ENCODE data around the gene MAP3K1.
A peak's percentile ranks its signal among the peaks of the same experiment; 100 is the strongest.
"Not testable (repeated sequence)": the region's sequence is repeated elsewhere in the genome, so short reads cannot be mapped to it uniquely, and the experiment has no call there.

MAP3K1 gene

GRCh38 chr5:56814963-56815657, at the start of gene MAP3K1:
Gene MAP3K1 (plus strand): TSS chr5:56815549. CDS start chr5:56815574, 25 bp downstream.
- peak; percentile 66 for DNase-seq (ENCODE audit: low spot score)

- no peak for DNase-seq (ENCODE audit: low spot score)
Observed at GRCh38 chr5:56766926-56767325, 48.4 kb upstream of the MAP3K1 start.

- no peak for DNase-seq (ENCODE audit: low spot score)
Observed at GRCh38 chr5:56769875-56770604, 45.3 kb upstream of the MAP3K1 start.

- no peak for DNase-seq (ENCODE audit: low spot score)
Observed at GRCh38 chr5:56772767-56773166, 42.6 kb upstream of the MAP3K1 start.

- DNase-seq (ENCODE audit: low spot score): no peak
Observed at GRCh38 chr5:56774957-56775356, 40.4 kb upstream of the MAP3K1 start.

- not testable (repeated sequence) for DNase-seq (ENCODE audit: low spot score)
Observed at GRCh38 chr5:56776212-56776846, 39.0 kb upstream of the MAP3K1 start.

GRCh38 chr5:56783261-56783660, 32.1 kb upstream of the MAP3K1 start:
- no peak for DNase-seq (ENCODE audit: low spot score)

- no peak for DNase-seq (ENCODE audit: low spot score)
Observed at GRCh38 chr5:56786346-56786745, 29.0 kb upstream of the MAP3K1 start.

GRCh38 chr5:56791396-56791795, 24.0 kb upstream of the MAP3K1 start:
- no peak for DNase-seq (ENCODE audit: low spot score)

- DNase-seq (ENCODE audit: low spot score): no peak
Observed at GRCh38 chr5:56798521-56798920, 16.8 kb upstream of the MAP3K1 start.

- no peak for DNase-seq (ENCODE audit: low spot score)
Observed at GRCh38 chr5:56800186-56800585, 15.2 kb upstream of the MAP3K1 start.

- DNase-seq (ENCODE audit: low spot score): no peak
Observed at GRCh38 chr5:56801256-56801655, 14.1 kb upstream of the MAP3K1 start.

- no peak for DNase-seq (ENCODE audit: low spot score)
Observed at GRCh38 chr5:56802205-56802604, 13.1 kb upstream of the MAP3K1 start.

GRCh38 chr5:56803025-56803424, 12.3 kb upstream of the MAP3K1 start:
- DNase-seq (ENCODE audit: low spot score): no peak

- DNase-seq (ENCODE audit: low spot score): no peak
Observed at GRCh38 chr5:56803894-56804293, 11.5 kb upstream of the MAP3K1 start.

- no peak for DNase-seq (ENCODE audit: low spot score)
Observed at GRCh38 chr5:56807679-56808078, 7.7 kb upstream of the MAP3K1 start.

GRCh38 chr5:56808211-56808610, 7.1 kb upstream of the MAP3K1 start:
- DNase-seq (ENCODE audit: low spot score): no peak

GRCh38 chr5:56810826-56811225, 4.5 kb upstream of the MAP3K1 start:
- no peak for DNase-seq (ENCODE audit: low spot score)

GRCh38 chr5:56812110-56812509, 3.2 kb upstream of the MAP3K1 start:
- DNase-seq (ENCODE audit: low spot score): no peak

- no peak for DNase-seq (ENCODE audit: low spot score)
Observed at GRCh38 chr5:56813302-56813701, 2.0 kb upstream of the MAP3K1 start.

GRCh38 chr5:56814361-56814962, 887 bp upstream of the MAP3K1 start:
- DNase-seq (ENCODE audit: low spot score): no peak

GRCh38 chr5:56815658-56816545, 553 bp downstream of the MAP3K1 start:
- DNase-seq (ENCODE audit: low spot score): peak; percentile 53
